Epithelial cell of proximal tubule (primary cell): ENCODE results near the gene FBLN1. TPM values are rescaled to one million over a fixed set of nuclear protein-coding genes. Genes with fewer than 3 reads are reported as not detected.

ENCODE experiments used
- DNase-seq: peaks from one replicate; pipeline ENCODE4 v3.0.0-alpha.2; 2011; ENCODE audit warnings: low read depth
- H3K4me3 ChIP-seq: 2 replicates; pipeline ENCODE4 v1.5.1; 2011; ENCODE audit warnings: low read depth, mild to moderate bottlenecking, low read length
- total RNA-seq: library from RNA; depleted of rRNA; stranded (reverse); fragments of >200 nt; gene quantifications from 2 replicates; pipeline ENCODE4 v1.2.3, GENCODE V29; 2015
- TF ChIP-seq, protein P1 (sequence below): conservative IDR thresholded peaks from 2 replicates; pipeline ENCODE4 v1.5.1; 2012; ENCODE audit warnings: low read depth, mild to moderate bottlenecking, low read length

FBLN1 gene
- total RNA-seq, 1 donor from 2014 or later: 58.5 TPM

DNA sequence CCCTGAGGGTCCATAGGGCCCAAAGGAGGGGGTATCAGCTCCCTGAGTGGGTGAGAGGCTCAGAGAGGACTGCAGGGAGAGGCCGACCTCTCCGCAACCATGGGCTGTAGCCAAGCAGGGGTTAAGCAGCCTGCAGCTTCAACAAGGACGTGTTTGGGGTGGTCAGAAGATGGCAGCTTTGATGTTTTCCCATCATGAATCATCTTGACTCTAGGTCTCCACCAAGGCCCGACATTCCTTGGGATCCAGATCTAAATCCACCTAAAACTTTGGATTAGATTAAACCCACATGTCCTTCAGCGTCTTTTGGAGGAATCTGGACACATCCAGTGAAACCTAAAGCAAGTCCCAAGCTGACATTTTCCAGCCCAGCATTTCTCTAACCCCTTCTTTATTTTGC, 19.8 kb downstream of the FBLN1 start:
- H3K4me3 ChIP-seq: no peak overlapping the region
- no peak for DNase-seq
- TF ChIP-seq, protein P1, sequence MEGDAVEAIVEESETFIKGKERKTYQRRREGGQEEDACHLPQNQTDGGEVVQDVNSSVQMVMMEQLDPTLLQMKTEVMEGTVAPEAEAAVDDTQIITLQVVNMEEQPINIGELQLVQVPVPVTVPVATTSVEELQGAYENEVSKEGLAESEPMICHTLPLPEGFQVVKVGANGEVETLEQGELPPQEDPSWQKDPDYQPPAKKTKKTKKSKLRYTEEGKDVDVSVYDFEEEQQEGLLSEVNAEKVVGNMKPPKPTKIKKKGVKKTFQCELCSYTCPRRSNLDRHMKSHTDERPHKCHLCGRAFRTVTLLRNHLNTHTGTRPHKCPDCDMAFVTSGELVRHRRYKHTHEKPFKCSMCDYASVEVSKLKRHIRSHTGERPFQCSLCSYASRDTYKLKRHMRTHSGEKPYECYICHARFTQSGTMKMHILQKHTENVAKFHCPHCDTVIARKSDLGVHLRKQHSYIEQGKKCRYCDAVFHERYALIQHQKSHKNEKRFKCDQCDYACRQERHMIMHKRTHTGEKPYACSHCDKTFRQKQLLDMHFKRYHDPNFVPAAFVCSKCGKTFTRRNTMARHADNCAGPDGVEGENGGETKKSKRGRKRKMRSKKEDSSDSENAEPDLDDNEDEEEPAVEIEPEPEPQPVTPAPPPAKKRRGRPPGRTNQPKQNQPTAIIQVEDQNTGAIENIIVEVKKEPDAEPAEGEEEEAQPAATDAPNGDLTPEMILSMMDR: no peak

DNA sequence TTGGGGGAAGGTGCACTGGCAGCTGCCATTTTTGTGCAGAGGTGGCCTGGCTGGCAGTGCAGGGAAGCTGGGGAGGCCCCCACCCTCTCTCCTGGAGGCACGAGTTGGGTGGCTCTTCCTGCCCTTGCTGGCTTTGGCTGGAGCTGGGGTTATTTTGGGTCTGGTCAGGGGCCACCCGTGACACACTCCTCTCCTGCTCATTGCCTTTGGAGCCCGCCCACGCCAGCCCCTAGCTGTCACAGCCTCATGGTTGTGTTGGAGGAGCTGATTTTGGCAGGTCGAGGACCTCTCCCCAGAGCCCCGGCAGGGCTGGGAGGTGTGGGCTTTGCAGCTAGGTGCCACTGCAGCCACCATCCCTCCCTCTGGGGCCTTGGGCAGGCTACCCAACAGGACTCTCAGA, 21.5 kb downstream of the FBLN1 start:
- TF ChIP-seq, protein P1: no peak

DNA sequence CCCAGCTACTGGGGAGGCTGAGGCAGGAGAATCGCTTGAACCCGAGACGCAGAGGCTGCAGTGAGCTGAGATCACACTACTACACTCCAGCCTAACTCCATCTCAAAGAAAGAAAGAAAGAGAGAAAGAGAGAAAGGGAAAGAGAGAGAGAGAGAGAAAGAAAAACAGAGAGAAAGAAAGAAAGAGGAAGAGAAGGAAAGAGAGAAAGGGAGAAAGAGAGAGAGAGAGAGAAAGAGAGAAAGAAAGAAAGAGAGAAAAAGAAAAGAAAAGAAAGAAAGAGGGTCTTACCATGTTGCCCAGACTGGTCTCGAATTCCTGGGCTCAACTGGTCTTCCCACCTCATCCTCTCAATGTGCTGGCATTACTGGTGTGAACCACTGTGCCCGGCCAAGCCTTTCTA, 22.3 kb downstream of the FBLN1 start:
- TF ChIP-seq, protein P1: no peak
- no peak for DNase-seq
- no peak overlapping the region for H3K4me3 ChIP-seq

More for the DNA sequence above, 21.5 kb downstream of the FBLN1 start:
- no peak overlapping the region for H3K4me3 ChIP-seq
- no peak for DNase-seq

DNA sequence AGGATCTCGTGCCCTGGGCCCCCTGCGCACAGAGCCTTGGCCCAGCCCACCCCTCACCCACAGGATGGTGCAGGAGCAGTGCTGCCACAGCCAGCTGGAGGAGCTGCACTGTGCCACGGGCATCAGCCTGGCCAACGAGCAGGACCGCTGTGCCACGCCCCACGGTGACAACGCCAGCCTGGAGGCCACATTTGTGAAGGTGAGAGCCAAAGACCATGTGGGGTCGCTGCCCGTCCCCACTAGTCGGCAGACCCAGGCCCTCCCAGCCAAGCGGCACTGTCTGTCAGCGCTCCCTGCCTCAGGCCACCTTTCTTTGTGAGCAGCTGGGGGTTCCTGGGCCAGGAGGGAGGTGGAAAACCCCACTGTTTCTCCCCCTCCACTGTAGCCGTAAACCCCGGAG, 22.8 kb downstream of the FBLN1 start:
- no peak for DNase-seq

DNA sequence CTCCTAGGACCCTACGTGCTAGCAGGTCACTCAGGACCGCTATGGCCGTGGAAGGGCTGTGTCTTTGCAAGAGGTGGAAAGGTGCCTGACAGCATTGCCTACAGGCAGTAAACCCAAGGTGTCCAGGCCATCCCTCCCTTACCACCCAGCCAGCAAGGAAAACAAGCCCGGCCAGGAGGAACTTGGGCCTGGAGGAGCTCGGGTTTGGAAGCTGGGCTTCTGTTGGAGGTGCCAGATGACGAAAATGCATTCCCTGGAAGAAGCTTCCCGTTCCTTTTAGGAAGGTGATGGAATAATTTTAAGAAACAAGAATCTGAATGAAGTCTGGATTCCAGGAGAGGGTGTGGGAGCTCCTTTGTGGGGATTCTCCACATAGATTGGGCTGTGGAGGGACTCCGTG, 23.6 kb downstream of the FBLN1 start:
- TF ChIP-seq, protein P1: no peak
- no peak for DNase-seq
- no peak overlapping the region for H3K4me3 ChIP-seq

More for the DNA sequence above, 22.8 kb downstream of the FBLN1 start:
- H3K4me3 ChIP-seq: no peak overlapping the region
- TF ChIP-seq, protein P1: no peak

DNA sequence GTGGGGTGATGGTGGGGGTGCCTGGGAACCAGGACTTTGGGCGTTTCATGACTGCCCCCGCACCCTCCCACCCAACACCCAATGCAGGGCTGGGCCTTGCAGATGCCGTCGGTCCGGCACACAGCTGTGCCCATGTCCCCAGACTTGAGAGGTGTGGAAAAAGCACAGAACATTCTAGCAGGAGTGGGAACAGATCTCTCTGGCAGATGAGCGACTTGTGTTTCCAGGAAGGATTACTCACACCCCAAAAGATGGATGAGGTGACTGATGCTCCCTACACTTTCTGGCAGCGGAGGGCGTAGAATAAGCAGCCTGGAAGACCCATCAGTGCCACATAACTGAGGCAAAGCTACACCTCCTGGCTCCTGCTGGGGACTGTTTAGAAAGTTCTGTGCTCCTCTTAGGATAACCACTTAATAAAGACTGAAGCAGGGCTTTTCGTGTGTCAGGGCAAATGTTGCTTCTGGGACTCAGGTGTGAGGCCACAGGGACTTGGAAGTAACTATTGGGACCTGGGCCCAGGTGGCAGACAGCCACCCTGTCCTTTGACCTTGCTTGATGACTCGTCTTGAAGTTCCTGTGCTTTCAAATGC, 24.2 kb downstream of the FBLN1 start:
- TF ChIP-seq, protein P1: no peak
- no peak overlapping the region for H3K4me3 ChIP-seq
- DNase-seq: no peak

DNA sequence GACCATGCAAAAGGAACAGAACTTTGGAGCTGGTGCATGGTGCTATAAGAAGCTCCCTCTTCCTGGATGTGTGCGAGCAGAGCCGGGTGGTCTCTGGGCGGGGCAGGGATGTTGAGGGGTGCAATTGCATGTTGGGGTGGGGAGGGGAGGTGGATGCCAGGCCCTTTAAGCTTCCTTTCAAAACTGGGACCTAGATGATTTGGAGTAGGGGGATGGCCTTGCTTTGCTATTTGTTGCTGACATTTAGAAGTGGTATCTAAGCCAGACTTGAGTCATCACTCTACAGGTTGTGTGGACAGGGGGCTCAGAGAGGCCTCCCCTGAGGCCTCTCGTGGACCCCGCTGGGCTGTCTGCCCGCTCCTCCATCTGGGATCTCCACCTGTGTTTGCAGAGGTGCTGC, 24.8 kb downstream of the FBLN1 start:
- no peak overlapping the region for H3K4me3 ChIP-seq
- no peak for DNase-seq
- TF ChIP-seq, protein P1: no peak
